Neural crest cell (in vitro differentiated cells): Measurements from ENCODE around the gene PLEKHA6. TPM values are rescaled to one million over a fixed set of nuclear protein-coding genes. Genes with fewer than 3 reads are reported as not detected.

Experiments used
- DNase-seq: peaks from one replicate; pipeline ENCODE4 v3.0.0; 2021; ENCODE audit warnings: low read depth, mixed read lengths, low spot score
- H3K27ac Mint-ChIP-seq: one replicate; pipeline ENCODE4 v1.8.0; 2021; ENCODE audit warnings: mild to moderate bottlenecking, mixed read lengths; ENCODE audit not compliant: unreplicated experiment
- H3K27me3 Mint-ChIP-seq: 2 replicates; pipeline ENCODE4 v1.8.0; 2021; ENCODE audit warnings: low read depth, mild to moderate bottlenecking, mixed read lengths
- H3K36me3 Mint-ChIP-seq: 2 replicates; pipeline ENCODE4 v1.8.0; 2021; ENCODE audit warnings: low read depth, mild to moderate bottlenecking, mixed read lengths
- H3K4me1 Mint-ChIP-seq: 2 replicates; pipeline ENCODE4 v1.8.0; 2021; ENCODE audit warnings: mixed read lengths
- H3K4me3 Mint-ChIP-seq: one replicate; pipeline ENCODE4 v1.8.0; 2021; ENCODE audit warnings: mild to moderate bottlenecking, mixed read lengths
- H3K9me3 Mint-ChIP-seq: 2 replicates; pipeline ENCODE4 v1.8.0; 2021; ENCODE audit warnings: mixed read lengths
- total RNA-seq: library from RNA; stranded (reverse); gene quantifications from 2 replicates; pipeline ENCODE4 v1.2.1, GENCODE V29; 2021
- TF ChIP-seq, protein P1 (sequence below): fragments of 200-600 bp; sonication (generic); conservative IDR thresholded peaks from 2 replicates; pipeline ENCODE4 v1.5.0; 2021; ENCODE audit warnings: antibody characterized with exemption, mild to moderate bottlenecking

Gene PLEKHA6
- total RNA-seq, 1 donor from 2014 or later, result 4.5 TPM

DNA sequence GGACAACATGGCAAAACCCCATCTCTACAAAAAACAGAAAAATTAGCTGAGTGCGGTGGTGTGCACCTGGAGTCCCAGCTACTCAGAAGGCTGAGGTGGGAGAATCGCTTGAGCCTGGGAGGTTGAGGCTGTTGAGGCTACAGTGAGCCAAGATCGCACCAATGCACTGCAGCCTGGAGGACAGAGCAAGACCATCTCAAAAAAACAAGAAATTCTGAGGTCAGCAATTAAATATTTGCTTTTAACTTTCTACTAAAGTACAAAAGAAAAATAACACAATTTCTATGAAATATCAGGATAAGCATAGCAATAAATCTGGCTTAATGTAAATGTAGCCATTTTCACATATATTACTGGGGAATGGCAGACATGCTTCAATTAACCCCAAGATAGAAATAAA is 42.0 kb upstream of the PLEKHA6 start:
- H3K27ac Mint-ChIP-seq, result no peak overlapping the region

DNA sequence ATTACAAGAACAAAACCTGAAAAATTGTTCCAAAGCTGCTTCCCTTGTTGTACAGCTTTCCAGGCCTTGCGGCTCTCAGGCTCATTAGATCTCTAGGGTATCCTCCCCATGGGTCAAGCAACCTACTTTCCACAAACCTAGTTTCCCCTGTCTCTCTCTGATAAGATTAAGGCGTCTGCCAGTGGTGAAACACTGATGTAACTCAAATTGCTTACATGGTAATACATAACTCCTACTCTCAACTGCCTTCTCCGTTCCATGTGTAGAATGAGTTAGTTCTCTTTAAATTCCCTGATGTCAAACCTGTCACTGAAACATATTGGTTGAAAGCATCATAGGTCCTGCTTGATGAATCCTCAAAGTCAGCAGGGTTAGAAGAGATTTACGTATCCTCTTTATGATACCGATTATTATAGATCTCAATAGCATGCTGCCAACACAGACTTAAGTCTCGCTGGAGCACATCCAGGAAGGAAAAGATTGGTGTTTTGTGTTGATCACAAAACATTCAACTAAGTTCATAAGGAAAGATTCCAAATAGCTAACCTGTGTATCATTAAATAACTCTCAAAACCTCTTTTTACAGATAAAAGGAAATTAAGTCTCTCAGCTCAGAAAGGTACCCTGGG is 41.3 kb upstream of the PLEKHA6 start:
- DNase-seq, result no peak
- H3K9me3 Mint-ChIP-seq, result peaks cover under 1% of the 10 kb centered on the region
- no peaks in the 10 kb centered on the region for H3K27me3 Mint-ChIP-seq
- TF ChIP-seq, protein P1, sequence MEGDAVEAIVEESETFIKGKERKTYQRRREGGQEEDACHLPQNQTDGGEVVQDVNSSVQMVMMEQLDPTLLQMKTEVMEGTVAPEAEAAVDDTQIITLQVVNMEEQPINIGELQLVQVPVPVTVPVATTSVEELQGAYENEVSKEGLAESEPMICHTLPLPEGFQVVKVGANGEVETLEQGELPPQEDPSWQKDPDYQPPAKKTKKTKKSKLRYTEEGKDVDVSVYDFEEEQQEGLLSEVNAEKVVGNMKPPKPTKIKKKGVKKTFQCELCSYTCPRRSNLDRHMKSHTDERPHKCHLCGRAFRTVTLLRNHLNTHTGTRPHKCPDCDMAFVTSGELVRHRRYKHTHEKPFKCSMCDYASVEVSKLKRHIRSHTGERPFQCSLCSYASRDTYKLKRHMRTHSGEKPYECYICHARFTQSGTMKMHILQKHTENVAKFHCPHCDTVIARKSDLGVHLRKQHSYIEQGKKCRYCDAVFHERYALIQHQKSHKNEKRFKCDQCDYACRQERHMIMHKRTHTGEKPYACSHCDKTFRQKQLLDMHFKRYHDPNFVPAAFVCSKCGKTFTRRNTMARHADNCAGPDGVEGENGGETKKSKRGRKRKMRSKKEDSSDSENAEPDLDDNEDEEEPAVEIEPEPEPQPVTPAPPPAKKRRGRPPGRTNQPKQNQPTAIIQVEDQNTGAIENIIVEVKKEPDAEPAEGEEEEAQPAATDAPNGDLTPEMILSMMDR, result no peak
- H3K4me3 Mint-ChIP-seq, result no peak overlapping the region
- H3K36me3 Mint-ChIP-seq, result peaks cover 5% of the 10 kb centered on the region
- peak overlapping the region; percentile 2 for H3K27ac Mint-ChIP-seq
- H3K4me1 Mint-ChIP-seq, result peaks cover 4% of the 10 kb centered on the region

More for the DNA sequence above, 42.0 kb upstream of the PLEKHA6 start:
- H3K9me3 Mint-ChIP-seq, result no peaks in the 10 kb centered on the region
- peaks cover 9% of the 10 kb centered on the region for H3K4me1 Mint-ChIP-seq
- DNase-seq, result no peak
- TF ChIP-seq, protein P1, result no peak
- peaks cover 5% of the 10 kb centered on the region for H3K36me3 Mint-ChIP-seq
- H3K27me3 Mint-ChIP-seq, result no peaks in the 10 kb centered on the region
- peak overlapping the region; percentile 38 for H3K4me3 Mint-ChIP-seq

DNA sequence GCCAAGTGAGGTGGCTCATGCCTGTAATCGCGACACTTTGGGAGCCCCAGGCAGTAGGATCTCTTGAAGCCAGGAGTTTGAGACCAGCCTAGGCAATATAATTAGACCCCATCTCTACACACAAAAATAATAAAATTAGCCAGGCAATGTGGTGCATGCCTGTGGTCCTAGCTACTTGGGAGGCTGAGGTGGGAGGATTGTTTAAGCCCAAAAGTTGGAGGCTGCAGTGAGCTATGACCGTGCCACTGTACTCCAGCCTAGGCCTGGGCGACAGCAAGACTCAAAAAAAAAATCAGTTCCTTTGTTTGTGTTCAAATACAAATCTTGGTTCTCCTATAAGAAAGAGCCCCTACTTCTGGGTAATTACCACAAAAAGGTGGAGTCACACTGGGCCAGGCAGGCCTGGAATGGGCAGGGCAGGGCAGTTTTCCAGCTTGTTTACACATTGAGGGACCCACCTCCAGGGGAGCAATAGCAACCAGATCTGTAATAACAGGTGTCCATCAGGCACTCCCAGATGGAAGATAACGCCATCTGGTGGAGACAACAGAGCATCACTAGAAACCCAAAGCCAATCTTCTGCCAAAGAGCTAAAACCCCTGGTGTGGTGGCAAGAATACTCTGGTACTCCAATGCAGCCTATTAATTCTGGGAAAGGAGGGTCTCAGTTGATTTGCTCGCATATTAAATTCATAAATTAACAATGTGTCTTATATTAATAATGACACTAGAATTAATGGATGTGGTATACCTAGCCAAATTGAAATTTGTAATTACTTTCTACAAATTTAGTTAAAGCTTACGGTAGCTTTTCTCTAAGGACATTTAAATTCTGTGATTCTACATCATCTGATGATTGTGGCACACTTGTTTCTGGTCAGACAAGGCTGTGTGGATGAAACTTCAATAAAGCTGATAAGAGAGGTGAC is 38.7 kb upstream of the PLEKHA6 start:
- Mint-ChIP-seq H3K9me3 (peaks cover 3% of the 10 kb centered on the region), H3K36me3 (peaks cover 8% of the 10 kb centered on the region), H3K4me3 (peak overlapping the region; percentile 1), H3K27ac (no peak overlapping the region), H3K4me1 (no peaks in the 10 kb centered on the region), H3K27me3 (no peaks in the 10 kb centered on the region)
- peak; percentile 44 for DNase-seq
- TF ChIP-seq, protein P1, result peak; percentile 89

DNA sequence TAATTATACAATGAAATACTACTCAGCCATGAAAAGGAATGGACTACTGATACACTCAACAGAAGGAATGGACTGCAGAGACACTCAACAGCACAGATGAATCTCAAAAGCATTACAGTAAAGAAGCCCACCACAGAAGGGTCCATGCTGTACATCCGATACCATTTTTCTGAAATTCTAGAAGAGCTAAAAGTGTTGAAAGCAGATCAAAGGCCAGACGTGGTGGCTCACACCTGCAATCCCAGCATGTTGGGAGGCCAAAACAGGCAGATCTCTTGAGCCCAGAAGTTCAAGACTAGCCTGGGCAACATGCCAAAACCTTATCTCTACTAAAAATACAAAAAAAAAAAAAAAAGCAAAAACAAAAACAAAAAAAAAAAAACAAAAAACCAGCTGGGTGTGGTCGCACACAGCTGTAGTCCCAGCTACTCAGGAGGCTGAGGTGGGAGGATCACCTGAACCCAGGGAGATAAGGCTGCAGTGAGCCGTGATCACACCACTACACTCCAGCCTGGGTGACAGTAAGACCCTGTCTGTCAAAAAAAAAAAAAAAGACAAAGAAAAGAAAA is 36.4 kb upstream of the PLEKHA6 start:
- Mint-ChIP-seq H3K4me3 (no peak overlapping the region), H3K27ac (no peak overlapping the region), H3K4me1 (no peaks in the 10 kb centered on the region), H3K36me3 (peaks cover 8% of the 10 kb centered on the region), H3K9me3 (peaks cover 5% of the 10 kb centered on the region), H3K27me3 (no peaks in the 10 kb centered on the region)
- TF ChIP-seq, protein P1, result no peak
- no peak for DNase-seq

DNA sequence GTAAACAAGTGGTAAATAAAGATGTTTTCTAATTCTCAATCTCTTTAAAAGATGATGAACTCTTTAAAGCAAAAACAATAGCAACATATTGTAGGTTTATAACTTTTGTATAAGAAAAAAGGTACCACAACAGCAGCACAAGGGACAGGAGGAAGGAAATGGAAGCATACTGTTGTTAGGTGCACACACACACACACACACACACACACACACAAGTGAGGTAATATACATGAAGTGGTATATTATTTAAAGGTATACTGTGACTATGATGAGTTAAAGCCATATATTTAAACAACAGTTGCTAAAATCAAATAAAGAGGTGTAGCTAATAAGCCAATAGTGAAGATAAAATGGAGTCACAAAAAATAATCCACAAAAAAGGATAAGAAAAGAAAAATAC is 31.9 kb upstream of the PLEKHA6 start:
- no peak overlapping the region for H3K4me3 Mint-ChIP-seq
- H3K27ac Mint-ChIP-seq, result no peak overlapping the region

More for the DNA sequence above, 31.9 kb upstream of the PLEKHA6 start:
- Mint-ChIP-seq H3K4me1 (no peaks in the 10 kb centered on the region), H3K9me3 (peaks cover 5% of the 10 kb centered on the region), H3K36me3 (peaks cover 3% of the 10 kb centered on the region), H3K27me3 (peaks cover 9% of the 10 kb centered on the region)
- no peak for DNase-seq
- TF ChIP-seq, protein P1, result no peak
